Suprapubic skin (tissue), 4 donors: Measurements from ENCODE around the gene ADGRG7.

ENCODE experiments used
- EP300 ChIP-seq: sonication (generic); formaldehyde crosslinking; IDR thresholded peaks from one replicate; pipeline ENCODE4 v1.6.1; 2017; ENCODE audit warnings: antibody characterized with exemption
- POLR2A ChIP-seq, 2 donors: fragments of 450-650 bp; IDR thresholded peaks; one replicate each; pipeline ENCODE4 v1.6.1; 2017; ENCODE audit warnings: antibody characterized with exemption in 2 of 2, mild to moderate bottlenecking in 2 of 2, moderate library complexity in 2 of 2
- POLR2AphosphoS5 ChIP-seq, 3 donors: sonication (generic); formaldehyde crosslinking; IDR thresholded peaks; one replicate each; pipeline ENCODE4 v1.6.1; 2017; ENCODE audit warnings: antibody characterized with exemption in 3 of 3
- TF ChIP-seq, protein P1 (sequence below), 2 donors: fragments of 200-600 bp in 1 of 2; fragments of 450-650 bp in 1 of 2; sonication (generic) in 1 of 2; IDR thresholded peaks; one replicate each; pipeline ENCODE4 v1.5.1; 2016 to 2019; ENCODE audit warnings: antibody characterized with exemption in 2 of 2, mild to moderate bottlenecking in 1 of 2, moderate library complexity in 1 of 2

DNA sequence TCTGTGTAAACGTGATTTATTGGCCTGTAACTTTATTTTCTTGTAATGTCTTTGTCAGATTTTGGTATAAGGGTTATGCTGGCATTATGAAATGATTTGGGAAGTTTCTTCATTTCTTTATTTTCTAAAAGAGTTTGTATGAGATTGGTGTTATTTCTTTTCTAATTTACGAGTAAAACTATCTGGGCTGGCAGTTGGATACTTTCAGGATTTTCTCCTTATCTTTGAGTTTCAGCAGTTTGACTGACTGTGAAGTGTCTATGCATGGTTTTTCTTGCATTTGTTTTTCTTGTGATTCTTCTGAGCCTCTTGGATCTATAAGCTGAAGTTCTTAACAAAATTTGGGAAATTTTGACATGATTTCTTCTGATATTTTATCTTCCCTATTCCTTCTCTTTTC, 18.1 kb downstream of the ADGRG7 start:
- TF ChIP-seq, protein P1, sequence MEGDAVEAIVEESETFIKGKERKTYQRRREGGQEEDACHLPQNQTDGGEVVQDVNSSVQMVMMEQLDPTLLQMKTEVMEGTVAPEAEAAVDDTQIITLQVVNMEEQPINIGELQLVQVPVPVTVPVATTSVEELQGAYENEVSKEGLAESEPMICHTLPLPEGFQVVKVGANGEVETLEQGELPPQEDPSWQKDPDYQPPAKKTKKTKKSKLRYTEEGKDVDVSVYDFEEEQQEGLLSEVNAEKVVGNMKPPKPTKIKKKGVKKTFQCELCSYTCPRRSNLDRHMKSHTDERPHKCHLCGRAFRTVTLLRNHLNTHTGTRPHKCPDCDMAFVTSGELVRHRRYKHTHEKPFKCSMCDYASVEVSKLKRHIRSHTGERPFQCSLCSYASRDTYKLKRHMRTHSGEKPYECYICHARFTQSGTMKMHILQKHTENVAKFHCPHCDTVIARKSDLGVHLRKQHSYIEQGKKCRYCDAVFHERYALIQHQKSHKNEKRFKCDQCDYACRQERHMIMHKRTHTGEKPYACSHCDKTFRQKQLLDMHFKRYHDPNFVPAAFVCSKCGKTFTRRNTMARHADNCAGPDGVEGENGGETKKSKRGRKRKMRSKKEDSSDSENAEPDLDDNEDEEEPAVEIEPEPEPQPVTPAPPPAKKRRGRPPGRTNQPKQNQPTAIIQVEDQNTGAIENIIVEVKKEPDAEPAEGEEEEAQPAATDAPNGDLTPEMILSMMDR (IDR thresholded peaks at IDR 0.05), result no peak
- TF ChIP-seq POLR2A (IDR thresholded peaks at IDR 0.05) (no peak), EP300 (no peak), POLR2AphosphoS5 (IDR thresholded peaks at IDR 0.05) (no peak)
